Effector memory CD4-positive, alpha-beta T cell (primary cell): ENCODE measurements around the gene CLSTN1.

ENCODE experiments used
- DNase-seq, 3 donors: peaks; one replicate each; pipeline ENCODE4 v3.0.0-alpha.2; 2020
- H3K27ac ChIP-seq: 2 replicates; pipeline ENCODE4 v1.7.0; 2013; ENCODE audit warnings: mild to moderate bottlenecking, low read length, moderate library complexity; ENCODE audit not compliant: insufficient read depth, poor library complexity, severe bottlenecking
- H3K27me3 ChIP-seq: replicated peaks from 2 replicates; pipeline ENCODE4 v1.7.0; 2013; ENCODE audit warnings: mild to moderate bottlenecking, low read length; ENCODE audit not compliant: insufficient read depth, control insufficient read depth, poor library complexity, severe bottlenecking
- H3K36me3 ChIP-seq: 2 replicates; pipeline ENCODE4 v1.7.0; 2013; ENCODE audit warnings: mild to moderate bottlenecking, low read length, moderate library complexity; ENCODE audit not compliant: control insufficient read depth, insufficient read depth
- H3K4me1 ChIP-seq: 2 replicates; pipeline ENCODE4 v1.7.0; 2013; ENCODE audit warnings: low read length, mild to moderate bottlenecking; ENCODE audit not compliant: control insufficient read depth, insufficient read depth, poor library complexity, severe bottlenecking
- H3K4me3 ChIP-seq: 2 replicates; pipeline ENCODE4 v1.7.0; 2013; ENCODE audit warnings: low read length, low read depth, mild to moderate bottlenecking; ENCODE audit not compliant: insufficient read depth, poor library complexity, severe bottlenecking
- H3K9me3 ChIP-seq: 2 replicates; pipeline ENCODE4 v1.7.0; 2013; ENCODE audit warnings: mild to moderate bottlenecking, low read length, moderate library complexity; ENCODE audit not compliant: control insufficient read depth

The CLSTN1 gene

GRCh38 chr1:9844106-9844505, 20.3 kb upstream of the CLSTN1 start:
- no peaks in the 10 kb centered on the region for H3K27me3 ChIP-seq

GRCh38 chr1:9843576-9843945, 19.8 kb upstream of the CLSTN1 start:
- no peaks in the 10 kb centered on the region for H3K4me1 ChIP-seq
- no peaks in the 10 kb centered on the region for H3K36me3 ChIP-seq
- no peak overlapping the region for H3K4me3 ChIP-seq
- no peak for DNase-seq
- H3K9me3 ChIP-seq: no peaks in the 10 kb centered on the region
- no peak overlapping the region for H3K27ac ChIP-seq
- H3K27me3 ChIP-seq: no peaks in the 10 kb centered on the region

More at GRCh38 chr1:9844106-9844505, 20.3 kb upstream of the CLSTN1 start:
- H3K4me1 ChIP-seq: no peaks in the 10 kb centered on the region
- no peaks in the 10 kb centered on the region for H3K9me3 ChIP-seq
- H3K27ac ChIP-seq: no peak overlapping the region
- H3K36me3 ChIP-seq: no peaks in the 10 kb centered on the region
- DNase-seq: no peak
- no peak overlapping the region for H3K4me3 ChIP-seq

GRCh38 chr1:9842781-9843575, 19.2 kb upstream of the CLSTN1 start:
- no peaks in the 10 kb centered on the region for H3K27me3 ChIP-seq
- no peak for DNase-seq
- no peaks in the 10 kb centered on the region for H3K9me3 ChIP-seq
- no peak overlapping the region for H3K4me3 ChIP-seq
- no peak overlapping the region for H3K27ac ChIP-seq
- H3K4me1 ChIP-seq: no peaks in the 10 kb centered on the region
- no peaks in the 10 kb centered on the region for H3K36me3 ChIP-seq

- no peak for DNase-seq
- Histone ChIP-seq H3K4me3 (no peak overlapping the region), H3K27ac (no peak overlapping the region), H3K4me1 (no peaks in the 10 kb centered on the region), H3K36me3 (no peaks in the 10 kb centered on the region), H3K9me3 (no peaks in the 10 kb centered on the region), H3K27me3 (no peaks in the 10 kb centered on the region)
These were observed 18.4 kb upstream of the CLSTN1 start for GRCh38 chr1:9842073-9842711.

GRCh38 chr1:9841460-9841859, 17.7 kb upstream of the CLSTN1 start:
- Histone ChIP-seq H3K36me3 (no peaks in the 10 kb centered on the region), H3K4me1 (no peaks in the 10 kb centered on the region), H3K9me3 (no peaks in the 10 kb centered on the region), H3K27ac (no peak overlapping the region), H3K27me3 (no peaks in the 10 kb centered on the region), H3K4me3 (no peak overlapping the region)
- DNase-seq: no peak

- H3K9me3 ChIP-seq: no peaks in the 10 kb centered on the region
- no peaks in the 10 kb centered on the region for H3K36me3 ChIP-seq
- H3K27me3 ChIP-seq: no peaks in the 10 kb centered on the region
- H3K27ac ChIP-seq: no peak overlapping the region
- no peak overlapping the region for H3K4me3 ChIP-seq
- DNase-seq: no peak
- no peaks in the 10 kb centered on the region for H3K4me1 ChIP-seq
These were observed 16.4 kb upstream of the CLSTN1 start for GRCh38 chr1:9840176-9840575.

GRCh38 chr1:9838946-9839345, 15.2 kb upstream of the CLSTN1 start:
- no peak overlapping the region for H3K27ac ChIP-seq
- H3K4me1 ChIP-seq: no peaks in the 10 kb centered on the region
- no peaks in the 10 kb centered on the region for H3K27me3 ChIP-seq

GRCh38 chr1:9836632-9836960, 12.8 kb upstream of the CLSTN1 start:
- Histone ChIP-seq H3K36me3 (no peaks in the 10 kb centered on the region), H3K4me3 (no peak overlapping the region), H3K9me3 (no peaks in the 10 kb centered on the region), H3K4me1 (no peaks in the 10 kb centered on the region), H3K27ac (no peak overlapping the region), H3K27me3 (no peaks in the 10 kb centered on the region)
- DNase-seq: no peak

More at GRCh38 chr1:9838946-9839345, 15.2 kb upstream of the CLSTN1 start:
- H3K36me3 ChIP-seq: no peaks in the 10 kb centered on the region
- H3K9me3 ChIP-seq: no peaks in the 10 kb centered on the region
- no peak overlapping the region for H3K4me3 ChIP-seq
- no peak for DNase-seq

- no peaks in the 10 kb centered on the region for H3K27me3 ChIP-seq
- DNase-seq: no peak
- no peaks in the 10 kb centered on the region for H3K4me1 ChIP-seq
- no peak overlapping the region for H3K27ac ChIP-seq
- no peaks in the 10 kb centered on the region for H3K36me3 ChIP-seq
- no peaks in the 10 kb centered on the region for H3K9me3 ChIP-seq
- H3K4me3 ChIP-seq: no peak overlapping the region
These were observed 12.2 kb upstream of the CLSTN1 start for GRCh38 chr1:9835758-9836631.

GRCh38 chr1:9835404-9835757, 11.6 kb upstream of the CLSTN1 start:
- H3K27me3 ChIP-seq: no peaks in the 10 kb centered on the region
- H3K4me3 ChIP-seq: no peak overlapping the region
- no peaks in the 10 kb centered on the region for H3K4me1 ChIP-seq
- no peaks in the 10 kb centered on the region for H3K9me3 ChIP-seq
- DNase-seq: no peak
- no peak overlapping the region for H3K27ac ChIP-seq
- H3K36me3 ChIP-seq: no peaks in the 10 kb centered on the region
